OCI-LY1 (cell line): ENCODE data around the gene SEPTIN8.

Experiments
- EZH2 ChIP-seq: fragments of 200-600 bp; sonication (generic), shearing (Covaris generic); IDR thresholded peaks from 2 replicates; pipeline ENCODE4 v1.8.0; 2017; ENCODE audit warnings: borderline replicate concordance, mixed run types, mild to moderate bottlenecking, antibody characterized with exemption, low read length, moderate library complexity, mixed read lengths
- TF ChIP-seq, protein P1 (sequence below): fragments of 200-600 bp; sonication (generic), shearing (Covaris generic); IDR thresholded peaks from 2 replicates; pipeline ENCODE4 v1.5.1; 2017; ENCODE audit warnings: mild to moderate bottlenecking, antibody characterized with exemption, low read length, moderate library complexity, mixed read lengths

- TF ChIP-seq, protein P1, sequence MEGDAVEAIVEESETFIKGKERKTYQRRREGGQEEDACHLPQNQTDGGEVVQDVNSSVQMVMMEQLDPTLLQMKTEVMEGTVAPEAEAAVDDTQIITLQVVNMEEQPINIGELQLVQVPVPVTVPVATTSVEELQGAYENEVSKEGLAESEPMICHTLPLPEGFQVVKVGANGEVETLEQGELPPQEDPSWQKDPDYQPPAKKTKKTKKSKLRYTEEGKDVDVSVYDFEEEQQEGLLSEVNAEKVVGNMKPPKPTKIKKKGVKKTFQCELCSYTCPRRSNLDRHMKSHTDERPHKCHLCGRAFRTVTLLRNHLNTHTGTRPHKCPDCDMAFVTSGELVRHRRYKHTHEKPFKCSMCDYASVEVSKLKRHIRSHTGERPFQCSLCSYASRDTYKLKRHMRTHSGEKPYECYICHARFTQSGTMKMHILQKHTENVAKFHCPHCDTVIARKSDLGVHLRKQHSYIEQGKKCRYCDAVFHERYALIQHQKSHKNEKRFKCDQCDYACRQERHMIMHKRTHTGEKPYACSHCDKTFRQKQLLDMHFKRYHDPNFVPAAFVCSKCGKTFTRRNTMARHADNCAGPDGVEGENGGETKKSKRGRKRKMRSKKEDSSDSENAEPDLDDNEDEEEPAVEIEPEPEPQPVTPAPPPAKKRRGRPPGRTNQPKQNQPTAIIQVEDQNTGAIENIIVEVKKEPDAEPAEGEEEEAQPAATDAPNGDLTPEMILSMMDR, result no peak
- no peak for TF ChIP-seq EZH2
These were observed 18.6 kb downstream of the SEPTIN8 start for GRCh38 chr5:132758451-132758850.
